IMR-90 (cell line): Measurements from ENCODE around the gene PNMA1.

ENCODE experiments used
- CEBPB ChIP-seq: IDR thresholded peaks from 2 replicates; pipeline ENCODE4 v1.6.1; 2012; ENCODE audit warnings: low read depth, low read length, improper control_type of control experiment
- CHD1 ChIP-seq: IDR thresholded peaks from 2 replicates; pipeline ENCODE4 v1.6.1; 2012; ENCODE audit warnings: low read depth, low read length, improper control_type of control experiment
- CTCF ChIP-seq: conservative IDR thresholded peaks from 2 replicates; pipeline ENCODE4 v1.5.1; 2012; ENCODE audit warnings: mild to moderate bottlenecking, low read depth, low read length, improper control_type of control experiment
- ELK1 ChIP-seq: fragments of 150-350 bp; IDR thresholded peaks from 2 replicates; pipeline ENCODE4 v1.6.1; 2016; ENCODE audit warnings: low read depth, mild to moderate bottlenecking, low read length, moderate library complexity, borderline replicate concordance
- FOS ChIP-seq: fragments of 150-350 bp; IDR thresholded peaks from 2 replicates; pipeline ENCODE4 v1.6.1; 2016; ENCODE audit warnings: low read depth, low read length
- MAZ ChIP-seq: IDR thresholded peaks from 2 replicates; pipeline ENCODE4 v1.6.1; 2012; ENCODE audit warnings: low read depth, mild to moderate bottlenecking, low read length, improper control_type of control experiment, moderate library complexity, borderline replicate concordance
- MXI1 ChIP-seq: IDR thresholded peaks from 2 replicates; pipeline ENCODE4 v1.6.1; 2012; ENCODE audit warnings: low read depth, mild to moderate bottlenecking, low read length, moderate library complexity, borderline replicate concordance
- NFE2L2 ChIP-seq: fragments of 150-350 bp; IDR thresholded peaks from 2 replicates; pipeline ENCODE4 v1.6.1; 2016; ENCODE audit warnings: low read depth, mild to moderate bottlenecking, low read length
- POLR2A ChIP-seq: IDR thresholded peaks from 2 replicates; pipeline ENCODE4 v1.6.1; 2012; ENCODE audit warnings: mild to moderate bottlenecking, low read depth, low read length
- RAD21 ChIP-seq: IDR thresholded peaks from 2 replicates; pipeline ENCODE4 v1.6.1; 2012; ENCODE audit warnings: low read length, improper control_type of control experiment
- RCOR1 ChIP-seq: IDR thresholded peaks from 2 replicates; pipeline ENCODE4 v1.6.1; 2012; ENCODE audit warnings: mild to moderate bottlenecking, low read length, improper control_type of control experiment; ENCODE audit not compliant: insufficient replicate concordance
- RFX5 ChIP-seq: IDR thresholded peaks from 2 replicates; pipeline ENCODE4 v1.8.0; 2012; ENCODE audit warnings: low read depth, mild to moderate bottlenecking, low read length, moderate library complexity
- SMC3 ChIP-seq: fragments of 150-350 bp; IDR thresholded peaks from 2 replicates; pipeline ENCODE4 v1.6.1; 2016; ENCODE audit warnings: low read depth, mild to moderate bottlenecking, antibody characterized with exemption, low read length, moderate library complexity

- TF ChIP-seq CTCF, result no peak
- no peak for TF ChIP-seq NFE2L2
- TF ChIP-seq SMC3, result no peak
- TF ChIP-seq POLR2A, result no peak
- TF ChIP-seq RFX5, result no peak
- no peak for TF ChIP-seq RCOR1
- no peak for TF ChIP-seq FOS
- no peak for TF ChIP-seq MAZ
- no peak for TF ChIP-seq CHD1
- no peak for TF ChIP-seq RAD21
- no peak for TF ChIP-seq MXI1
- no peak for TF ChIP-seq ELK1
- TF ChIP-seq CEBPB, result no peak
Observed at GRCh38 chr14:73743431-73743931, 29.3 kb upstream of the PNMA1 start.
